Activated CD4-positive, CD25-positive, alpha-beta regulatory T cell treated with anti-CD3 and anti-CD28 coated beads, Interleukin-2, amount 50 U/mL, for 72 hours (primary cell): ENCODE results near the gene PARP16.

Source experiments
- DNase-seq: peaks from one replicate; pipeline ENCODE4 v3.0.0; 2021

The PARP16 gene

DNA sequence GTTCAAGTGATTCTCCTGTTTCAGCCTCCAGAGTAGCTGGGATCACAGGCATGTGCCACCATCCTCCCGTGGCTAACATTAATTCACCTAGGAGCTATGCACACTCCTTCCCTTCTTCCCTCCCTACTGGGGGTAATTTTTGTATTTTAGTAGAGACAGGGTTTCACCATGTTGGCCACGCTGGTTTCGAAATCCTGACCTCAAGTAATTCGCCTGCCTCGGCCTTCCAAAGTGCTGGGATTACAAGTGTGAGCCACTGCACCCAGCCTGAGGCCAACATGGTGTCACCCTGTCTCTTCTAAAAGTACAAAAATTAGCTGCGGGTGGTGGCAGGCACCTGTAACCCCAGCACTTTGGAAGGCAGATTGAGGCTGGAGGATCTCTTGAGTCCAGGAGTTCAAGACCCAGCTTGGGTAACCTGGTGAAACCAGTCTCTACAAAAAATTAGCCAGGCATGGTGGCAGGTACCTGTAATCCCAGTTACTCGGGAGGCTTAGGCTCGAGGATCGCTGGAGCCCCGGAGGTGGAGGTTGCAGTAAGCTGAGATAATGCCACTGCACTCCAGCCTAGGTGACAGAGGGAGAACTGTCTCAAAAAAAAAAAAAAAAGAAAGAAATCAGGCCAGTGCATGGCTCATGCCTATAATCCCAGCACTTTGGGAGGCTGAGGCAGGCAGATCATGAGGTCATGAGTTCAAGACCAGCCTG is 23.9 kb upstream of the PARP16 start:
- no peak for DNase-seq

DNA sequence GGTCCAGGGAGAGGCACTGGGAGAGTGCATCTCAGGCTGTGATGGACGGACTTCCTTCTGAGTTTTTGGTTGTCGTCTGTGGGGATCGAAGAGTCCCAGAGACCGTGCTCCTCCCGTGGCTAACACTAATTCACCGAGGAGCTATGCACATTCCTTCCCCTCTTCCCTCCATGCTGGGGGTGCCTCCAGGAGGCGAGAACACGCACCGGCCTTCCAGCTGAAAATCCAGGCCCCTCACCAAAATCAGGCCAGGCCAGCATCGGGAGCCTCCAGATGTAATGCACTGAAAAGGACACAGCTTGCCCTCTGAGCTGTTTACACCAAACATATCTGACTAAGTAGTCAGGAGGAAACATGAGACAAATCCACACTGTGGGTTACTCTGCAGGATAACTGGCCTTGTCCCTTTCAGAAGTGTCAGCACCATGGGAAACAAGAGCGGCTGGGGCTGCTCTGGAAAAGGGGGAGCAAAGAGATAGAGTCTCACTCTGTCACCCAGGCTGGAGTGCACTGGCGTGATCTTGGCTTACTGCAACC is 23.3 kb upstream of the PARP16 start:
- no peak for DNase-seq

DNA sequence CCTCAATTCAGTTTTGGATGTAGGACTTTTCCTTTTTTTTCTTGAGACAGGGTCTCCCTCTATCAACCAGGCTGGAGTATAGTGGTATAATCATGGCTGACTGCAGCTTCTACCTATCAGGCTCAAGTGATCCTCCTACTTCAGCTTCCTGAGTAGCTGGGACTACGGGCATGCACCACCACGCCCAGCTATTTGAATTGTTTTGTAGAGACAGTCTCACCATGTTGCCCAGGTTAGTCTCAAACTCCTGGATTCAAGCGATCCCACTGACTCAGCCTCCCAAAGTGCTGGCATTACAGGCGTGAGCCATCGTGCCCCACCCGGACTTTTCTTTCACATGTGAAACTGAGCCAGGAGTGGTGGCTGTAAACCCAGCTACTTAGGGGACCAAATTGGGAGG is 21.3 kb upstream of the PARP16 start:
- no peak for DNase-seq

DNA sequence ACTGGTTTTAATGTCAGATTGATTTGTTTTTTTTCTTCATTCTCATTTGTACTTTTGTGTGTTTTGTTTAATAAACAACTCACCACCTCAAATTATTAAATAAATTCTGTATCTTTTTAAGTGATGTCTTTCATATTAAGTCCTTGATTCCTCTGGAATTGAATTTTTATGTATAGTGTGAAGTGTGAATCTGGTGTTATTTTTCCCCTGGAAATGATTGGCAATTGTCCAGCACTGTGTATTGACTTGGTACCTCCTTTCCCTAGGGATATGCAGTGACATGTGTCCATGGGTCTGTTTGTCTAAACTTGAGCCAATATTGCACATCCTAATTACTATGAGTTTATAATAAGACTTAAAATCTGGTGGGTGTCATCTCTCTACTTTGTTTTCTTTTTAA is 19.9 kb upstream of the PARP16 start:
- no peak for DNase-seq

DNA sequence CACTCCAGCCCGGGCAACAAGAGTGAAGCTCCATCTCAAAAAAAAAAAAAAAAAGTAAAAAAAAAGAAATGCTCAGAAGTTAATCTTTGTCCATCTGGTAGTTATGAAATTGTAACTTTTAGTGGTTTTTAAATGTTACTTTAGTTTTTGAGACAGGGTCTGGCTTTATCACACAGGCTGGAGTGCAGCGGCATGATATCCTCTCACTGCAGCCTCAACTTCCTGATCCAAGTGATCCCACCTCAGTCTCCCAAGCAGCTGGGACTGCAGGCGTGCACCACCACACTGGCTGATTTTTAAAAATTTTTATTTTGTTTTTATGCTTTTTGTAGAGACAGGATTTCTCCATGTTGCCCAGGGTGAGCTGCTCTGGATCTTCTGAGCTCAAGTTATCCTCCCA is 19.1 kb upstream of the PARP16 start:
- no peak for DNase-seq

DNA sequence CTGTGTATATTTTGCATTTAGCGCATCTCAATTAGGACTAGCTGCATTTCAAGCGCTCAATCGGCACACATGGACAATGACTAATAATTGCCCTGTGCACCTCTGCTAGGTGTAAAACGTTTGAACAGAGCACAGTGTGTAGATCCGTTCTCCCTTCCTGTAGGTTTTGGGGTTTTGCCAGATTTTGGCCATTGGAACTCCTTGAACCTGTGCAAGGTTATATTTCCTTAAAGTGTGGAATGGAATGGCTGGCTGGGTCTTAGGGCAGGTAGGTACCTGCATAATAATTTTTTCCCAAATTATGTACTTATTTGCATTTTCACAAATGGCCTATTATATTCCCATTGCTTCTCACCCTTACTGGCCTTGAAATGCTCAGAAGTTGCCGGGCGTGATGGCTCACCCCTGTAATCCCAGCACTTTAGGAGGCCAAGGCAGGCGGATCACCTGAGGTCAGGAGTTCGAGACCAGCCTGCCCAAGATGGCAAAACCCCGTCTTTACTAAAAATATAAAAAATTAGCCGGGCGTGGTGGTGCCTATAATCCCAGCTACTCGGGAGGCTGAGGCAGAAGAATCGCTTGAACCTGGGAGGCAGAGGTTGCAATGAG is 18.6 kb upstream of the PARP16 start:
- peak; percentile 56 for DNase-seq

DNA sequence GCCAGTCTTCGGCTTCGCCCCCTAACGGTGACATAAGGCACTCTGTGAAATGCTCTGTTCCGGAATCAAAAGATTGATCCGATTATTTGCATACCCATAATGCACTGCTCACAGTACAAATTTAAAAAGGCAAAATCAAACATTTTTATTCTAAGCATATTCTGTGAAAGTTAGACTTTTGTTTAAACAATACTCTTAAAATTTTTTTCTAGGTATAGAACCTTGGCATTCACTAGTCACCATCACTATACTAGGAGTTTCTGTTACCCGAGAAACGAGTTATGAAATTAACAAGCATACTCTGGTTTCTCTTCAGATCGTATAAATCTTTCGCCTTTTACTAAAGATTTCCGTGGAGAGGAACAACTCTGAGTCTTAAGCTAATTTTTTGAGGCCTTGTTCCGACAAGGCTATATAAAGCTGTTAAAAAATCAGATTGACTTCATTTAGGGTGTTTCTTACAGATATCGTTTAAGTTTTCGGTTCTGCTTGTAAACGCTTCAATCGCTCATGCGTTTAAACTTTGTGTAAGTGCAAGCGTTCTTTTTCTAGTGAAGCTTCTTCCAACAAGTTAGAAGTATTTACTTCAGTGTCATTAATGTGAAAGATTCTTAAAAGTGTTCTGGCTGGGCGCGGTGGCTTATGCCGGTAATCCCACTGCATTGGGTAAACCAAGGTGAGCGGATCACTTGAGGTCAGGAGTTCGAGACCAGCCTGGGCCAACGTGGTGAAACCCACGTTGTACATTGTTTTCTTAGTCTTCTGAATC is 17.9 kb upstream of the PARP16 start, which contains the start of gene RNU5B-1:
Gene RNU5B-1 (plus strand): TSS at position 297 of the 769 bp plus-strand sequence.
- peak; percentile 88 for DNase-seq

DNA sequence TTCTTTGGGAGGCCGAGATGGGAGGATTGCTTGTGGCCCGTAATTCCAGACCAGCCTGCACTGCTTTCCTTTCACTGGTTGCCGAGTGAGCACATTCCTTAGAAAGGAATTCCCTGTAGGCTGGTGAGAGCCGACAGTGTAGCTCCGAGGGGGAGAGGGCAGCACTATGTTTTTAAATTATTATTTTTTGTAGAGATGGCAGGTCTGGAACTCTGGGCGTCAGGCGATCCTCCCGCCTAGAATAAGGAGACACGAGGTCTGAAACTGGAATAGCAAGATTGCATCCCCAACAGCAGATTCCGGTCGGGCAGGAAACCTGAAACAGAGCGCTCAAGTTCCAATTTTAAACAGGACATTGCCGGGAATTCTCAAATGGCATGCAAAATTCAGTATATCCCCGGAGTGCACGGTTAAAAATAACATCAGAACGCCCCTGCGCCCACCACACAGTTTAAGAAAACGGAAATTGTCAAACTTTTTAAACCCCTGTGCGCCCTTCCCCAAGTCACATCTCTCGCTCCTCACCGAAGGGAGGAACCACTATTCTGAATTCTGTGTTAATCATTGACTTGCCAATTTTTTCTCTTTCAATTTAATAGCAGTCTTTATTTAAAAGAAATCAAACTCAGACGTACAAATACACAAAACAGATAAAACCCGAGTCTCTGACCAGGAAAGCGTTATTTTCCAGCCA is 17.2 kb upstream of the PARP16 start:
- DNase-seq: no peak

DNA sequence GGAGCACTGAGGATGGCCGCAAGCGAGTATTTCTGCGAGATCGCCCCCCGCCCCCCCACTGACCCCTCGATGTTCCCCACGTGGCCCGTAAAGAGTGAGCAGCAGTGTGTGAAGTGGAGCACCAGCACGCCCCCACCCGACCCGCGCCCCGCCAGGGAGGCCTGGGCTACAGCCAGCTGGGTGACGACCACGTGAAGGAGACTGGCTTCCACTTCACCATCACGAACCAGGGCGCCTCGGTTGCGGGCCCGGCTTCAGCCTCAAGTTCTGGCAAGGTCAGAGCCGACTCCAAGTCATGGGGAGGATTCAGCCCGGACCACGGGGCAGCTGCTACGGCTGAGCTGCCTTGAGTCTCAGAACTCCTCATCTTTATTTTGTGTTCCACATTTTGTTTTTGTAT is 15.4 kb upstream of the PARP16 start:
- no peak for DNase-seq

DNA sequence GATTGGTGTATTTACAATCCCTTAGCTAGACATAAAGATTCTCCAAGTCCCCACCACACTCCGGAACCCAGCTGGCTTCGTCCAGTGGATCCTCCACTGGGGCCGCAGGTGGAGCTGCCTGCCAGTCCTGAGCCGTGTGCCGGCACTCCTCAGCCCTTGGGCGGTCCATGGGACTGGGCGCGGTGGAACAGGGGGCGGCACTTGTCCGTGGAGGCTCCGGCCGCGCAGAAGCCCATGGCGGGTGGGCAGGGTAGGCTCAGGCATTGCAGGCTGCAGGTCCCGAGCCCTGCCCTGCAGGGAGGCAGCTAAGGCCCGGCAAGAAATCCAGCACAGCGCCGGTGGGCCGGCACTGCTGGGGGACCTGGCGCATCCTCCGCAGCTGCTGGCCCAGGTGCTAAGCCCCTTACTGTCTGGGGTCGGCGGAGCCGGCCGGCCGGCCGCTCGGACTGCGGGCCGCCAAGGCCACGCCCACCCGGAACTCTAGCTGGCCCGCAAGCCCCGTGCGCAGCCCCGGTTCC is 14.3 kb upstream of the PARP16 start:
- no peak for DNase-seq

DNA sequence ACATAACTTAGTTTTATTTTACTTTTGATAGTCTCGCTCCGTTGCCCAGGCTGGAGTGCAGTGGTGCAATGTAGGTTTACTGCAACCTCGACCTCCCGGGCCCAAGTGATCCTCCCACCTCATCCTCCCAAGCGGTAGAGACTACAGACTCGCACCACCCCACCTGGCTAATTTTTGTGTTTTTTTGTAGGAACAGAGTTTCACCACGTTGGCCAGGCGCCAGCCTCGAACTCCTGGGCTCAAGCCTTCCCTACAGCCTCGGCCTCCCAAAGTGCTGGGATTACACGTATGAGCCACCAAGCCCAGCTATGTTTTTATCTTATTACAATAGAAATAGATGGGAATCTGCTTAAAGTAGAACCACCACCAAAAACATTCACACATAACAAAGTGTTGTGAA is 12.0 kb upstream of the PARP16 start:
- DNase-seq: no peak

DNA sequence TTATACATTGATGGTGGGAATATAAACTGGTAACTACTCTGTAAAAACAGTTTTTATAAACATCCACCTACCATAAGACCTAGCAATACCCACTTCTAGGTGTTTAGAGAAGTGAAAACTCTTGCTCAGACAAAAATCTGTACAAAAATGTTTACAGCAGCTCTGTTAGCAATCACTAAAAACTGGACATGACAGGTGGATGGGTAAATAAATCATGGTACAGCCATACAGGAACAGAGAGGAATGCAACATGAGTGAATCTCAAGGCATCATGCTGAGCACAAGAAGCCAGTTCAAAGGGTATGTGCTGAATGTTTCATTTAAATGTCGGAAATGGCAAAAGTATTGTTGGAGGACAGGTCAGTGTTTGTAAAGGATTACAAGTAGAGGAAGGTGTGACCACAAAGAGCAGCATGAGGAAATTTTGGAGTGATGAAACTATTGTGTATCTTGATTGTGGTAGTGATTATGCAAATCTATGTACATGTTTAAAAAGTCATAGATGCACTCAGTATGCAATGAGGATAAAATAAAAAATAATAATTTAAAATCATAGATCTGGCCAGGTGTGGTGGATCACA is 6.3 kb upstream of the PARP16 start:
- DNase-seq: no peak

DNA sequence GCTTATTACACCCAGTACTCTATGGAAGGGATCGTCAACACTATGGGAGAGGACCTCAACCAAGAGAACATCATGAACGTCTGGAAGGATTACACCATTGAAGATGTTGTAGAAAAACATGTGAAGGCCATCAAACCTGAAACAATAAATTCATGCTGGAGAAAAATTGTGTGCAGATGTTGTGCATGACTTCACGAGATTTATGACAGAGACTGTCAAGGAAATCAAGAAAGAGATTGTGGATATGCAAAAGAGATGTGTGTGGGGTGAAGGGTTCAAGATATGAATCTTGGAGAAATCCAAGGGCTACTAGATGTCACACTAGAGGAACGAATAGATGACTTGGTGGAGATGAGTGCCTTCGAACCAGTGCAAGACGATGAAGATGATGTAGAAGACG is 3.5 kb upstream of the PARP16 start:
- DNase-seq: no peak

DNA sequence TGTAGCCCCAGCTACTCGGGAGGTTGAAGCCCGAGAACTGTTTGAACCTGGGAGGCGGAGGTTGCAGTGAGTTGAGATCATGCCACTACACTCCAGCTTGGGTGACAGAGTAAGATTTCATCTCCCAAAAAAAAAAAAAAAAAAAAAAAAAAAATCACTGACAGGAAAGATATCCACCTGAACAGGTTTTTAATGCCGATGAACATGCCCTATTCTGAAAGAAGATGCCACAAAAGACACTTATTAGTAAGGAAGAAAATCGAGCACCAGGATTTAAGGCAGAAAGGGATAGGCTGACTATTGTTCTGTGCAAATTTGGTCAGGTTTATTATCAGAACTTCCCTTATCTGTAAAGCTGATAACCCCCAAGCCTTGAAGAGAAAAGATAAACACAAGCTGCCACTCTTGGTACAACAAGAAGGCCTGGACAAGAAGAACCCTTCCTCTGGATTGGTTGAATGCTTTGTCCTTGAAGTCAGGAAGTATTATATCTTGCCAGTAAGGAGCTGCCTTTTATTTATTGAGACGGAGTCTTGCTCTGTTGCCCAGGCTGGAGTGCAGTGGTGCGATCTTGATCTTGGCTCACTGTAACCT is 2.7 kb upstream of the PARP16 start:
- DNase-seq: no peak

DNA sequence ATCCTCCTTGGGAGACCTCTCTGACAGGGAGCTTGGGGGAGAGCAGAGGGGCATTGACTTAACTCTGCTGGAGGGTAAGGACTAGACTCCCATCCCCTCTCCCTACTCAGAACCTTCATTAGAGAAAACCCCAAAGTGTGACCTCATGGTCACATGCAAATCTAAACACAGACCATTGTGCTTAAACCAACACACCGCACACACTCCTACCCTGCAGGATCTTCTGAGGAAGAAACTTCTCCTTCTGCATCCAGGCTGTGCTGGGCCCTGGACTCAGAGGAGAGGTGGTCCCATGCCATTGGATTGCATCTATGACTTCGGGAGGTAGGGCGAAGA is 805 bp upstream of the PARP16 start:
- DNase-seq: no peak

DNA sequence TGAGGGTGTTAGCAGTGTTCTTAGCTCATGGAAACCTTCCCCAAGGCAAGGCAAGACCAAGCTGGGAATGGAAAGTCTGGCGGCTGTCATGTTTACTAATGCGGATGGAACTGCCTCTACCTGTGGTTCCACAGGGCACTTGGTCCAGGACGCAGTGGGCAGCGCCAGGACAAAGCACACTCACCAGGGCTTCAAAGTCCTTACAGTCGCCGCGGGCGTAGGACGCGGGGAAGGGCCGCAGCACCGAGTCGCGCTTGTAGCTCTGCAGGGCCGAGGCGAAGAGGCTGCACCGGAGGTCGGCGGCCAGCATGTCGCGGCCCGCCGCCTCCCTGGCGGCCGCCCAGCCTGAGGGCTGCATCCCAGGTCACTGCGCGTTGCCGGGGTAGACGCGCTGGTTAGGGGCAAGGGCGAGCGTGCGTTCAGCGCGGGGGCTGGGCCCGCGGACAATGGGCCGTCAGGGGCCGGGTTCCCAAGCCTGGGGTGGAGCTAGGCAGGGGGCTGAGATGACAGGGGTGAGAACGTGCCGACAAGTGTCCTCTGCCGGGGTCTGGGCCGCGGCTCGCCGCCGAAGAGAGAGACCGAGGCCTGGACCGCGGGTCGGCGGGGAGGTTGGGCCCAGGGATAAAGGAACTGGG is 497 bp downstream of the PARP16 start:
- no peak for DNase-seq

DNA sequence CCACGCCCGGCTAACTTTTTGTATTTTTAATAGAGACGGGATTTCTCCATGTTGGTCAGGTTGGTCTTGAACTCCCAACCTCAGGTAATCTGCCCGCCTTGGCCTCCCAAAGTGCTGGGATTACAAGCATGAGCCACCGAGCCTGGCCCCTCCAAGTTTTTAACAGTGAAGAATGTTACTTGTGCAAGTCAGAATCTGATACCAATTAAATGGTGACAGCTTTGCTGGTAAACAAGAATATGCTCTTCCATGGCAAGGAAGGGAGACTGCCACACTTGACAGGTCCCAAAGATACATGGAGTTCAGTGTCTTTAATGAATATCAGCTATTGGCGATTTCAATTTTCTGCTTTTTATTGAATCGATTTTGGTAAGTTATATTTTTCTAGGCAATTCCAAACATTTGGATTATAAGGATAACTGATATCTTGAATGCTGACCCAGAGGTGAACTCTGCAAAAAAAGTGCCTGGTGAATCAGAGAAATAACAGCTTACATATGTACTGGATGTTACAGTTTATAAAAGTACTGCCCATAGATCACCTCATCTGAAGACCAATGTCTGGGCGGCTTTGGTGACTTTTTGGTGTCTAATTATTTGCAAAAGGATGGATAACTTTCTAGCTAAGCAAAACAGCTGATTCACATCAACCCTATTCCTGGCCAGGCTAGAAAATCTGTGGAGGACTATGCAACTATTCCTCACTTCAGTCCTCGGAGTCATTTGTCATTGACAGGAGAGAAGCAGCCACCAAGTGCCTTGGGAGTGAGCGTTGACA is 1.2 kb downstream of the PARP16 start:
- DNase-seq: no peak

DNA sequence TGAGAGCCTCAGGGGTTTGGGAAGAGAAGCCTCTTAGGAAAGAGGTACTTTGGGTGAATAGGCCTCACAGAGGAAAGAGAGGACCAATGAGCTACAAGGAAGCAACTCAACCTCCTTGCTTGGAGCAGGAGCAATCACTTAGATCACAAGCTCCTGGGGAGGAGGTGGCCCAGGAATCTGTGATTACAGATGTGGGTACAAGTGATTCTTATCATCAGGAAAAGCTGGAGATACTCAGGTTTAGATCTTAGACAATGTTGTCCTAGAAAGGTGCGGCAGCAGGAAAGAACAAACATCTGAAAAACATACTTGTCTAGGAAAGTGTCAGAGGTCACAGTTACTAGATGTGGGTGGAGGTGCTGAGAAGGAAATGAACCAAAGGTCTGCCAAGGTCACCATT is 8.2 kb downstream of the PARP16 start:
- no peak for DNase-seq

DNA sequence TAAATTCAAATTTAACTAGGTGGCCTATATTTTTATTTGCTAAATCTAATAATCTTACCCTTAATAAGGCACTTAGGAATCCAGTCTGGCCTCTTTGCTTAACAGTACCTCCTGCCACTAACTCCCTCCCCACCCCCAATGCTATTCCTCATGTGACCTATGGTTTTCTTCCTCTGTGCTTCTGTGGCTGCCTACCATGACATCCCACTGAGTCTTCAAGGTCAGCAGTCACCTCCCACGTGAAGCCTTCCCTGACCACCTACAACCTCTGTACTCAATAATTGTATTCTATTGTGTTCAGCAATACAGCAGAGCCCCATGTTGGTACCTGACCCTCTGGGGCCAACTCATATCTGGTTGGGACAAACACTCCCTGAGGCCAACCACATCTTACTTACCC is 9.7 kb downstream of the PARP16 start:
- DNase-seq: no peak

DNA sequence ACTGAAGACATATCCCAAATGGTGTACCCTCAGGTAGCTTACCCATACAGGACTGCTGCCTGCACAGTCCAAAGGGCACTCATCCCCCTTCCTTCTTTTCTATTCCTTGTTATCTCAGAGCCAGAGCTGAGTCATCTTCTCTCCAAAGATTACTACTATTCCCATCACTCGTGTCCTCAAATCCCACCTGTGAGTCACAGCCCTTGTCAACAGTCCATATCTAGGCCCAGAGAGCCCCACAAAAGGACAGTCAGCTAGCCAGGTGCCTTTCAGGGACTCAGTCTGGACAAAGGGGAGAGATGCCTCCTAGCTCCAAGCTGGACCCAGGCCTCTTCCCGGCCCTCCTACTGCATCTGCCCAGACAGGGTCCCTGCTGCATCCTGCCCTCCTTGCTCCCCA is 11.0 kb downstream of the PARP16 start:
- DNase-seq: no peak

DNA sequence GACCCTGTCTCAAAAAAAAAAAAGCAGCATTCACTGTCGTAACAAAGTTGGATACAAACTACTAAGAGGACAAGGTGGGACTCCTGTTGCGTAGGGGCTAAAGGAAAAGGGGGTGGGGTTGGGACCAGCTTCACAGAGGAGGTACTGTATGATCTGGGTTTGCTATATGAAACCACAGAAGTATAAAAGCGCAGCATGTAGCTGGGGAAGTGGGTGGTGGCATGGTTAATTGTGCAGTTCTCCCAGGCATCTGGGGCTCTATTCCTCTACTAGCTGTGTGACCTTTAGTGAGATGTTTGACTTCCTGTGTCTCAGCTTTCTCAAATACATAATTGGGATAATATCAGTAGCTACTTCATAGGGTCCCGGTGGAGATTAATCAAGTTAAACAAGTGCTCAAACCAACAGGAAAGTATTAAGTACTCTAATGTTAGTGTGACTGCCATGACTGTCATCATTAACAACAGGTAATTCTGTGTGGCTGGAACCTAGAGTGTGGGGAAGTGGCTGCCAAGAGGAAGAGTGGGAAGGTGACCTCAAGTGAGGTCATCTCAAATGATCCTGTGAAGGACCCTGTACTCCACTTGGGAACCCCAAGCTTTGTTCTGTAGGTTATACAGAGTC is 11.5 kb downstream of the PARP16 start:
- no peak for DNase-seq
